CD4-positive, alpha-beta T cell (primary cell): ENCODE results near the gene PTMS. TPM values are rescaled to one million over a fixed set of nuclear protein-coding genes. Genes with fewer than 3 reads are reported as not detected.

Experiments used
- ATAC-seq: fragments of 200-7000 bp; cut with Tn5 transposase; one replicate; pipeline ENCODE4 v1.10.0; 2022; ENCODE audit warnings: mild to moderate bottlenecking; ENCODE audit not compliant: poor library complexity
- CTCF ChIA-PET: fragments of 350-600 bp; sonication (Branson Sonifier 250); formaldehyde crosslinking; loops from one replicate; lab custom pipeline; 2021; ENCODE audit warnings: antibody characterized with exemption, inconsistent platforms; lab: Charles Lee
- POLR2A ChIA-PET: fragments of 350-600 bp; sonication (Branson Sonifier 250); formaldehyde crosslinking; loops from one replicate; lab custom pipeline; 2021; ENCODE audit warnings: antibody characterized with exemption, inconsistent platforms; lab: Charles Lee
- DNase-seq, 14 experiments: peaks; one replicate each; pipeline ENCODE4 v3.0.0-alpha.2; 2013 to 2020; ENCODE audit warnings: mixed read lengths in 2 of 14
- H3K27ac ChIP-seq, 2 donors: one replicate each; pipeline versions ENCODE4 v1.5.1 to v1.7.0; 2013; ENCODE audit warnings: low read length in 2 of 2, low read depth in 1 of 2, mild to moderate bottlenecking in 1 of 2
- H3K27me3 ChIP-seq, 2 experiments: 1 replicate in 1 of 2; 2 replicates in 1 of 2; pipeline versions ENCODE4 v1.6.1 to v1.7.0; 2013; ENCODE audit warnings: low read length in 2 of 2, control low read depth in 1 of 2, mild to moderate bottlenecking in 1 of 2, moderate library complexity in 1 of 2; ENCODE audit not compliant: insufficient read depth in 2 of 2, control insufficient read depth in 1 of 2
- H3K36me3 ChIP-seq: one replicate; pipeline ENCODE4 v1.6.1; 2013; ENCODE audit warnings: low read length, control low read depth; ENCODE audit not compliant: insufficient read depth
- H3K4me1 ChIP-seq: one replicate; pipeline ENCODE4 v1.6.1; 2013; ENCODE audit warnings: low read length, control low read depth; ENCODE audit not compliant: insufficient read depth
- H3K4me3 ChIP-seq: one replicate; pipeline ENCODE4 v1.5.1; 2013; ENCODE audit warnings: mild to moderate bottlenecking, low read length, moderate library complexity
- H3K9me3 ChIP-seq, 2 experiments: 1 replicate in 1 of 2; 2 replicates in 1 of 2; pipeline versions ENCODE4 v1.6.1 to v1.7.0; 2013; ENCODE audit warnings: low read length in 2 of 2, mild to moderate bottlenecking in 2 of 2, control low read depth in 1 of 2, moderate library complexity in 1 of 2; ENCODE audit not compliant: control insufficient read depth in 1 of 2, insufficient read depth in 1 of 2
- H3K27ac Mint-ChIP-seq: one replicate; pipeline ENCODE4 v1.8.0; 2020; ENCODE audit warnings: mixed read lengths
- H3K27me3 Mint-ChIP-seq: one replicate; pipeline ENCODE4 v1.8.0; 2021; ENCODE audit warnings: mixed read lengths
- H3K36me3 Mint-ChIP-seq: one replicate; pipeline ENCODE4 v1.8.0; 2021; ENCODE audit warnings: low read depth, mixed read lengths
- H3K4me1 Mint-ChIP-seq: one replicate; pipeline ENCODE4 v1.8.0; 2021; ENCODE audit warnings: low read depth, mixed read lengths
- H3K4me3 Mint-ChIP-seq: one replicate; pipeline ENCODE4 v1.8.0; 2020; ENCODE audit warnings: mild to moderate bottlenecking, mixed read lengths
- H3K9me3 Mint-ChIP-seq: one replicate; pipeline ENCODE4 v1.8.0; 2020; ENCODE audit warnings: mixed read lengths
- CTCF ChIP-seq: fragments of 200-600 bp; IDR thresholded peaks from one replicate; pipeline ENCODE4 v1.8.0; 2022; ENCODE audit warnings: antibody characterized with exemption, mild to moderate bottlenecking
- intact Hi-C, 2 experiments: fragments of 100-400 bp; cut with DNase I in 1 of 2; cut with micrococcal nuclease in 1 of 2; formaldehyde crosslinking; loops; one replicate each; pipeline versions ENCODE4 v1.15.1 to v1.9.0; 2023 to 2025; cut with DNase I, micrococcal nuclease
- total RNA-seq, 174 experiments: library from RNA in 2 of 174; stranded (reverse) in 2 of 174; gene quantifications; one replicate each; pipeline ENCODE4 v1.2.3 and lab custom pipeline; 2021 to 2026

Gene PTMS
- total RNA-seq, 2 experiments from 2014 or later = 1.5 to 1.9 TPM

- peak within 1 kb of the TSS; percentile 83 for H3K27ac Mint-ChIP-seq
- ChIA-PET POLR2A (interaction anchor here (0.6 to 3.3 kb wide), 40 partner anchors 12 to 388 kb away, joined by 3 to 164 read pairs (median 7); partner anchors contain the start of genes C12orf57, CD4, CDCA3 and ENO2), CTCF (interaction anchor here (0.8 to 2.4 kb wide), 10 partner anchors 29 to 214 kb away, joined by 3 to 15 read pairs (median 4); partner anchors contain the start of genes MLF2, USP5 and ZNF384)
- peak within 1 kb of the TSS; percentile 68 to 88 for H3K27ac ChIP-seq
- peak within 1 kb of the TSS; percentile 87 for H3K4me3 Mint-ChIP-seq
- peaks cover 33% of the 10 kb centered on the region for H3K36me3 Mint-ChIP-seq
- intact Hi-C loops = loop anchor here (1.0 to 2.0 kb wide), 5 partner anchors 12 to 61 kb away; partner anchors contain the start of genes ING4 (in 2 of the 2), ZNF384 (in 2 of the 2) and MLF2 (in 1 of the 2)
- H3K4me1 Mint-ChIP-seq = peaks cover 28% of the 10 kb centered on the region
- DNase-seq = peak; percentile 81 to 99 (median 93)
- H3K27me3 Mint-ChIP-seq = no peaks in the 10 kb centered on the region
- peaks cover 15% of the 10 kb centered on the region for H3K36me3 ChIP-seq
- peak; percentile 84 for ATAC-seq
- no peak for TF ChIP-seq CTCF
- H3K9me3 Mint-ChIP-seq = no peaks in the 10 kb centered on the region
- H3K4me1 ChIP-seq = peaks cover 18% of the 10 kb centered on the region
- no peaks in the 10 kb centered on the region for H3K27me3 ChIP-seq
- H3K9me3 ChIP-seq = no peaks in the 10 kb centered on the region
- peak within 1 kb of the TSS; percentile 59 for H3K4me3 ChIP-seq
Measured at GRCh38 chr12:6723607-6724408, 42.4 kb upstream of the PTMS start, which contains the start of gene COPS7A. Gene COPS7A, plus strand, starts transcription at chr12:6724046. Its CDS starts 611 bp downstream, at chr12:6724657.

- Histone ChIP-seq H3K36me3 (peaks cover 21% of the 10 kb centered on the region), H3K27me3 (no peaks in the 10 kb centered on the region), H3K4me3 (peak overlapping the region; percentile 59), H3K4me1 (peaks cover 18% of the 10 kb centered on the region), H3K9me3 (no peaks in the 10 kb centered on the region), H3K27ac (peak overlapping the region; percentile 68 to 88)
- Mint-ChIP-seq H3K9me3 (no peaks in the 10 kb centered on the region), H3K27ac (peak overlapping the region; percentile 83), H3K36me3 (peaks cover 39% of the 10 kb centered on the region), H3K4me3 (peak overlapping the region; percentile 87), H3K27me3 (no peaks in the 10 kb centered on the region), H3K4me1 (peaks cover 28% of the 10 kb centered on the region)
- POLR2A ChIA-PET = interaction anchor here (0.6 to 3.3 kb wide), 38 partner anchors 11 to 389 kb away, joined by 3 to 164 read pairs (median 7); partner anchors contain the start of genes C12orf57, CD4, CDCA3 and ENO2
- intact Hi-C loops = loop anchor here (1.0 to 2.0 kb wide), 5 partner anchors 12 to 62 kb away; partner anchors contain the start of genes ING4 (in 2 of the 2), MLF2 (in 1 of the 2) and ZNF384 (in 1 of the 2)
- DNase-seq (peak in 1 of 14 experiments; percentile 5), ATAC-seq (peak; percentile 21)
- CTCF ChIA-PET = interaction anchor here (0.8 to 2.4 kb wide), 8 partner anchors 28 to 213 kb away, joined by 3 to 15 read pairs (median 5); partner anchors contain the start of genes MLF2, USP5 and ZNF384
- TF ChIP-seq CTCF = no peak
Measured at GRCh38 chr12:6724409-6724797, 41.8 kb upstream of the PTMS start.

GRCh38 chr12:6725350-6725749, 40.8 kb upstream of the PTMS start:
- Histone ChIP-seq H3K4me1 (peaks cover 18% of the 10 kb centered on the region), H3K4me3 (no peak overlapping the region), H3K36me3 (peaks cover 30% of the 10 kb centered on the region), H3K27me3 (no peaks in the 10 kb centered on the region), H3K27ac (no peak overlapping the region), H3K9me3 (no peaks in the 10 kb centered on the region)
- H3K27me3 Mint-ChIP-seq = no peaks in the 10 kb centered on the region
- no peak for TF ChIP-seq CTCF
- CTCF ChIA-PET = interaction anchor here (2.4 kb wide), 1 partner anchor 27 kb away, joined by 10 read pairs; the partner anchor contains the start of gene MLF2
- H3K9me3 Mint-ChIP-seq = no peaks in the 10 kb centered on the region
- intact Hi-C loops = loop anchor here (2.0 kb wide), 2 partner anchors 27 to 63 kb away; partner anchors contain the start of genes ING4 (in 1 of the 2) and MLF2 (in 1 of the 2)
- ATAC-seq (no peak), DNase-seq (no peak)
- POLR2A ChIA-PET = interaction anchor here (0.6 to 3.3 kb wide), 6 partner anchors 10 to 212 kb away, joined by 3 to 164 read pairs (median 12); partner anchors contain the start of gene ZNF384
- H3K36me3 Mint-ChIP-seq = peaks cover 48% of the 10 kb centered on the region
- H3K4me3 Mint-ChIP-seq = peak overlapping the region; percentile 8
- no peak overlapping the region for H3K27ac Mint-ChIP-seq
- peaks cover 28% of the 10 kb centered on the region for H3K4me1 Mint-ChIP-seq
